OCI-LY7 (cell line): Measurements from ENCODE around the gene HELB. TPM values are rescaled to one million over a fixed set of nuclear protein-coding genes. Genes with fewer than 3 reads are reported as not detected.

Experiments
- BruUV-seq: library from RNA; stranded (reverse); fragments of 400-500 nt; replicated peaks from 2 replicates; lab custom pipeline; 2021; lab: Mats Ljungman, UMichigan
- CTCF ChIA-PET: fragments of 300-600 bp; sonication (Branson Sonifier 250); formaldehyde crosslinking; loops from one replicate; lab custom pipeline; 2022; ENCODE audit warnings: antibody characterized with exemption; ENCODE audit not compliant: unreplicated experiment; lab: Charles Lee
- POLR2A ChIA-PET: fragments of 300-600 bp; sonication (Branson Sonifier 250); formaldehyde crosslinking; loops from one replicate; lab custom pipeline; 2022; ENCODE audit warnings: antibody characterized with exemption; lab: Charles Lee
- DNase-seq: peaks from one replicate; pipeline ENCODE4 v3.0.0-alpha.2; 2015; ENCODE audit warnings: low spot score
- H2AFZ ChIP-seq: fragments of 200-600 bp; sonication (generic), shearing (Covaris generic); 2 replicates; pipeline ENCODE4 v1.6.1; 2014; ENCODE audit warnings: mild to moderate bottlenecking, antibody characterized with exemption, low read length, moderate library complexity
- H3K27ac ChIP-seq: fragments of 200-600 bp; sonication (generic); 2 replicates; pipeline ENCODE4 v1.5.1; 2014; ENCODE audit warnings: mixed run types, low read depth, mild to moderate bottlenecking, moderate library complexity, low read length, inconsistent platforms; ENCODE audit not compliant: poor library complexity, severe bottlenecking
- H3K36me3 ChIP-seq: fragments of 200-600 bp; sonication (generic); 2 replicates; pipeline ENCODE4 v1.6.1; 2014; ENCODE audit warnings: mild to moderate bottlenecking, antibody characterized with exemption, low read length, moderate library complexity, mixed read lengths; ENCODE audit not compliant: insufficient read depth
- H3K4me1 ChIP-seq: fragments of 200-600 bp; sonication (generic); 2 replicates; pipeline ENCODE4 v1.5.1; 2014; ENCODE audit warnings: mild to moderate bottlenecking, low read length; ENCODE audit not compliant: insufficient read depth, poor library complexity, severe bottlenecking
- H3K4me2 ChIP-seq: fragments of 200-600 bp; sonication (generic); 2 replicates; pipeline ENCODE4 v1.6.1; 2014; ENCODE audit warnings: mild to moderate bottlenecking, low read length
- H3K4me3 ChIP-seq: fragments of 200-600 bp; sonication (generic); 2 replicates; pipeline ENCODE4 v1.5.1; 2014; ENCODE audit warnings: mild to moderate bottlenecking, low read depth, low read length; ENCODE audit not compliant: poor library complexity, severe bottlenecking
- H3K79me2 ChIP-seq: fragments of 200-600 bp; sonication (generic); 2 replicates; pipeline ENCODE4 v1.6.1; 2016; ENCODE audit warnings: low read depth, mild to moderate bottlenecking, low read length, moderate library complexity, mixed read lengths; ENCODE audit not compliant: insufficient read depth
- H3K9me2 ChIP-seq: fragments of 200-600 bp; sonication (generic); 2 replicates; pipeline ENCODE4 v1.6.1; 2016; ENCODE audit warnings: mild to moderate bottlenecking, low read length, mixed read lengths; ENCODE audit not compliant: insufficient read depth
- H3K9me3 ChIP-seq: fragments of 200-600 bp; sonication (generic); 2 replicates; pipeline ENCODE4 v1.6.1; 2014; ENCODE audit warnings: mild to moderate bottlenecking, mixed run types, low read length, mixed read lengths
- H4K20me1 ChIP-seq: fragments of 200-600 bp; sonication (generic); 2 replicates; pipeline ENCODE4 v1.6.1; 2014; ENCODE audit warnings: mild to moderate bottlenecking, antibody characterized with exemption, low read length, moderate library complexity, mixed read lengths; ENCODE audit not compliant: insufficient read depth
- CTCF ChIP-seq: fragments of 200-600 bp; sonication (generic); conservative IDR thresholded peaks from 2 replicates; pipeline ENCODE4 v1.5.1; 2014; ENCODE audit warnings: mild to moderate bottlenecking, antibody characterized with exemption, low read length, moderate library complexity, mixed read lengths
- EZH2phosphoT487 ChIP-seq: fragments of 200-600 bp; sonication (generic); IDR thresholded peaks from 2 replicates; pipeline ENCODE4 v1.6.1; 2018; ENCODE audit warnings: low read depth, borderline replicate concordance, mild to moderate bottlenecking, mixed run types, antibody characterized with exemption, low read length, moderate library complexity, mixed read lengths
- intact Hi-C: fragments of 100-400 bp; cut with micrococcal nuclease; formaldehyde crosslinking; loops from one replicate; pipeline ENCODE4 v1.10.0; 2022; ENCODE audit not compliant: unreplicated experiment
- total RNA-seq, 2 experiments: library from RNA; depleted of rRNA in 1 of 2; stranded (reverse); fragments of >200 nt in 1 of 2; shearing (Covaris generic) in 1 of 2; gene quantifications; 2 replicates each; pipeline ENCODE4 v1.2.3, GENCODE V29; 2014 to 2022

HELB gene
- total RNA-seq, 2 experiments from 2014 or later, result 6.0 to 7.5 TPM

DNA sequence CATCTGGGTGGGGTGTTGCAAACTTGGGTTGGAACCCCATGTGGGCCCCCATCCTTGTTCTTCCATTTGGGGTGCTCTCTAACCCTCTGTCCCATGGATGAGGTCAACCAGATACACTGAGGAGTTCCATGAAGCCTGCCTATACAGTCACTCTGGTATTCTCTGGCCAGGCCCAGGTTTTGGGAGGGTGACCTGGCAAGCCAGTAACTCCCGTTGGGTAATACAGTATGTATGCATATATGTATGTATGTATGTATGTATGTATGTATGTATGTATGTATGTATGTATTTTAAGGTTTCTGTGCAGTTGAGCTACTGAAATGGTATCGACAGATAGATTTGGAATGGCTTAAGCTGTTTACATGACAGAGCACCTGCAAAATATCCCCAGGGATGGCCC is 12.8 kb upstream of the HELB start:
- Histone ChIP-seq H3K4me2 (no peak overlapping the region), H3K27ac (no peak overlapping the region), H3K9me3 (no peaks in the 10 kb centered on the region), H3K4me3 (no peak overlapping the region), H3K9me2 (no peaks in the 10 kb centered on the region), H3K79me2 (no peaks in the 10 kb centered on the region), H4K20me1 (no peaks in the 10 kb centered on the region), H3K4me1 (no peaks in the 10 kb centered on the region), H2AFZ (no peak overlapping the region), H3K36me3 (no peaks in the 10 kb centered on the region)
- no peak for TF ChIP-seq EZH2phosphoT487
- TF ChIP-seq CTCF, result no peak
- intact Hi-C loops, result no loop called here
- ChIA-PET POLR2A (no interaction called here), CTCF (no interaction called here)
- DNase-seq, result no peak
- no TSS peak for BruUV-seq

DNA sequence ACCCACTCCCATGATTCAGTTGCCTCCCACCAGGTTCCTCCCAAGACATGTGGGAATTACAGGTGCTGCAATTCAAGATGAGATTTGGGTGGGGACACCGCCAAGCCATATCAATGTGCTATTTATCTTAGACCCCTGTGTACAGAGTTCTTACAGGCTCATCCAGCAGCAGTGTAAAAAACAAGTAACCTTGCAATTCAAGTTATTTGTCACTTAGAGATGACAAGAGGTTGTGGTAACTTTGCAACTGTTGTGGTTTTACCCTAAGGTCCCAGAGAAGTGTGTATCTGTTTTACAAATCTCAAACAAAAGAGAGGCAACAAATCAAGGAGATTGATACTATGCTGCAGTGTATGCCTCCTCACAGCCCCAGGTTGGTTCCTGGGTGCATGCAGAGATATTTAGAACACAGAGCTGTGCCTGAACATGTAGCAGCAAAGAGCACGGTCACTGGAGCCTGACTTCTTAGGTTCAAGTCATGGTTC is 11.5 kb upstream of the HELB start:
- TF ChIP-seq CTCF, result no peak
- no peak for TF ChIP-seq EZH2phosphoT487
- CTCF ChIA-PET, result no interaction called here
- DNase-seq, result no peak
- no peaks in the 10 kb centered on the region for H3K9me3 ChIP-seq
- no TSS peak for BruUV-seq
- no peak overlapping the region for H2AFZ ChIP-seq
- no peaks in the 10 kb centered on the region for H3K4me1 ChIP-seq
- H3K27ac ChIP-seq, result no peak overlapping the region
- H3K4me2 ChIP-seq, result no peak overlapping the region
- H3K36me3 ChIP-seq, result no peaks in the 10 kb centered on the region
- H3K9me2 ChIP-seq, result no peaks in the 10 kb centered on the region
- no peaks in the 10 kb centered on the region for H3K79me2 ChIP-seq
- POLR2A ChIA-PET, result no interaction called here
- intact Hi-C loops, result no loop called here
- H4K20me1 ChIP-seq, result no peaks in the 10 kb centered on the region
- H3K4me3 ChIP-seq, result no peak overlapping the region

DNA sequence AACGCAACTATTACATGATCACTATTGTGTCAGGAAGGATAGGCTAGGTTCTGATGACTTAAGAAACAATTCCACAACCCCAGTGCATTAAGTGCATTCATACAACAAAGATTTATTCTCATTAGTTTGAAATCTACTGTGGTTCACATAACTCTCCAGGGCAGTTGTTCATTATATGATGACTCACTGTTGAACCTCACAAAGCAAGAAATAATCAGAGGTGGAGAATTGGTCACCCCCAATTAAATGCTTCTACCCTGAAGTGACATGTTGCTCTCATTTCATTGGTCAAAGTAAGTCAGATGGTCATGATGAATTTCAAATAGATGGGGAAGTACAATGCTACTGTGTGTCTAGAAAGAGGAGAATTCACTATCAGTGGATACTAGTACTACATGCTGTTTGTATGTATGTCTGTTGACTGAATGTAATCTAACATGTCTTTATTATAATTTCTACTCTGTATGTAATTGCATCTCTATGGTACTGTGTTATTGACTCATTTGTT is 6.1 kb upstream of the HELB start:
- peaks cover under 1% of the 10 kb centered on the region for H3K4me1 ChIP-seq
- H2AFZ ChIP-seq, result no peak overlapping the region
- CTCF ChIA-PET, result no interaction called here
- intact Hi-C loops, result no loop called here
- H3K4me3 ChIP-seq, result no peak overlapping the region
- H3K27ac ChIP-seq, result no peak overlapping the region
- H3K79me2 ChIP-seq, result no peaks in the 10 kb centered on the region
- BruUV-seq, result no TSS peak
- no peaks in the 10 kb centered on the region for H3K36me3 ChIP-seq
- H3K4me2 ChIP-seq, result no peak overlapping the region
- POLR2A ChIA-PET, result no interaction called here
- H4K20me1 ChIP-seq, result no peaks in the 10 kb centered on the region
- no peaks in the 10 kb centered on the region for H3K9me2 ChIP-seq
- no peaks in the 10 kb centered on the region for H3K9me3 ChIP-seq
- no peak for TF ChIP-seq CTCF
- TF ChIP-seq EZH2phosphoT487, result no peak
- no peak for DNase-seq
